Panc1 (cell line): ENCODE results near the gene LAMB4. TPM values are rescaled to one million over a fixed set of nuclear protein-coding genes. Genes with fewer than 3 reads are reported as not detected.

Experiments used
- ATAC-seq: fragments of 200-7000 bp; cut with Tn5 transposase; 2 replicates; pipeline ENCODE4 v1.9.1; 2020; ENCODE audit warnings: mild to moderate bottlenecking, moderate library complexity
- BruUV-seq: library from RNA; stranded (reverse); fragments of 400-500 nt; replicated peaks from 2 replicates; lab custom pipeline; 2021; lab: Mats Ljungman, UMichigan
- CTCF ChIA-PET: fragments of 300-600 bp; sonication (Branson Sonifier 250); formaldehyde crosslinking; loops from one replicate; lab custom pipeline; 2022; ENCODE audit warnings: antibody characterized with exemption; lab: Charles Lee
- POLR2A ChIA-PET: fragments of 300-600 bp; sonication (Branson Sonifier 250); formaldehyde crosslinking; loops from one replicate; lab custom pipeline; 2022; ENCODE audit warnings: antibody characterized with exemption; lab: Charles Lee
- DNase-seq: peaks from one replicate; pipeline ENCODE4 v3.0.0-alpha.2; 2010; ENCODE audit warnings: low read depth, low spot score
- H3K27ac ChIP-seq: 2 replicates; pipeline ENCODE4 v1.5.1; 2011; ENCODE audit warnings: mild to moderate bottlenecking, low read length, inconsistent platforms
- H3K27me3 ChIP-seq: fragments of 200-500 bp; sonication (Bioruptor generic); 2 replicates; pipeline ENCODE4 v1.6.0; 2014; ENCODE audit warnings: low read length, inconsistent platforms; ENCODE audit not compliant: control insufficient read depth, insufficient read depth
- H3K36me3 ChIP-seq: fragments of 200-500 bp; sonication (Bioruptor generic); 2 replicates; pipeline ENCODE4 v1.5.1; 2014; ENCODE audit warnings: inconsistent platforms, mild to moderate bottlenecking, low read length, moderate library complexity; ENCODE audit not compliant: control insufficient read depth, insufficient read depth
- H3K4me1 ChIP-seq: 2 replicates; pipeline ENCODE4 v1.5.1; 2011; ENCODE audit warnings: inconsistent platforms, mild to moderate bottlenecking, low read length, moderate library complexity; ENCODE audit not compliant: control insufficient read depth, insufficient read depth
- H3K4me3 ChIP-seq, 2 experiments: 2 replicates each; pipeline ENCODE4 v1.5.1; 2011 to 2012; ENCODE audit warnings: low read depth in 2 of 2, low read length in 2 of 2, mild to moderate bottlenecking in 2 of 2, inconsistent platforms in 1 of 2, moderate library complexity in 1 of 2
- H3K9me3 ChIP-seq: fragments of 200-500 bp; sonication (Bioruptor generic); 2 replicates; pipeline ENCODE4 v1.5.1; 2014; ENCODE audit warnings: low read depth, mild to moderate bottlenecking, inconsistent platforms, low read length, moderate library complexity; ENCODE audit not compliant: control insufficient read depth, insufficient read depth
- CTCF ChIP-seq: fragments of 450-650 bp; IDR thresholded peaks from 2 replicates; pipeline ENCODE4 v1.5.1; 2017; ENCODE audit warnings: mild to moderate bottlenecking
- POLR2AphosphoS5 ChIP-seq: IDR thresholded peaks from 2 replicates; pipeline ENCODE4 v1.6.1; 2012; ENCODE audit warnings: mild to moderate bottlenecking, low read depth, low read length, moderate library complexity
- SIN3A ChIP-seq: IDR thresholded peaks from 2 replicates; pipeline ENCODE4 v1.6.1; 2012; ENCODE audit warnings: low read depth, mild to moderate bottlenecking, low read length, moderate library complexity, borderline replicate concordance; ENCODE audit not compliant: insufficient read depth
- TCF7L2 ChIP-seq: IDR thresholded peaks from 2 replicates; pipeline ENCODE4 v1.6.1; 2011; ENCODE audit warnings: mild to moderate bottlenecking, low read depth, low read length, inconsistent platforms
- in situ Hi-C: cut with HindIII; loops from 2 replicates; pipeline ENCODE4 v1.10.0; 2016; ENCODE audit warnings: low sequenced_read_pairs, low pct_unique_long_range_greater_than_20kb
- intact Hi-C: fragments of 100-400 bp; cut with micrococcal nuclease; formaldehyde crosslinking; loops from one replicate; pipeline ENCODE4 v1.10.0; 2022; ENCODE audit not compliant: unreplicated experiment
- total RNA-seq: library from RNA; stranded (reverse); gene quantifications from one replicate; pipeline ENCODE4 v1.2.1, GENCODE V29; 2021; ENCODE audit not compliant: unreplicated experiment
- TF ChIP-seq, protein P1 (sequence below), 2 experiments: IDR thresholded peaks; 2 replicates each; pipeline ENCODE4 v1.6.1; 2011 to 2012; ENCODE audit warnings: low read depth in 2 of 2, control low read depth in 1 of 2, low read length in 1 of 2, mild to moderate bottlenecking in 1 of 2, moderate library complexity in 1 of 2; ENCODE audit not compliant: insufficient read depth in 1 of 2

LAMB4 gene
- total RNA-seq, 1 experiment from 2014 or later, result not detected

GRCh38 chr7:108053250-108053649 is 76.9 kb downstream of the LAMB4 start:
- in situ Hi-C loops (no loop called here), intact Hi-C loops (no loop called here)
- ChIA-PET POLR2A (no interaction called here), CTCF (no interaction called here)
- Histone ChIP-seq H3K4me1 (no peaks in the 10 kb centered on the region), H3K27me3 (no peaks in the 10 kb centered on the region), H3K27ac (no peak overlapping the region), H3K4me3 (no peak overlapping the region), H3K9me3 (no peaks in the 10 kb centered on the region), H3K36me3 (no peaks in the 10 kb centered on the region)
- no TSS peak for BruUV-seq
- TF ChIP-seq CTCF, result no peak
- TF ChIP-seq, protein P1, sequence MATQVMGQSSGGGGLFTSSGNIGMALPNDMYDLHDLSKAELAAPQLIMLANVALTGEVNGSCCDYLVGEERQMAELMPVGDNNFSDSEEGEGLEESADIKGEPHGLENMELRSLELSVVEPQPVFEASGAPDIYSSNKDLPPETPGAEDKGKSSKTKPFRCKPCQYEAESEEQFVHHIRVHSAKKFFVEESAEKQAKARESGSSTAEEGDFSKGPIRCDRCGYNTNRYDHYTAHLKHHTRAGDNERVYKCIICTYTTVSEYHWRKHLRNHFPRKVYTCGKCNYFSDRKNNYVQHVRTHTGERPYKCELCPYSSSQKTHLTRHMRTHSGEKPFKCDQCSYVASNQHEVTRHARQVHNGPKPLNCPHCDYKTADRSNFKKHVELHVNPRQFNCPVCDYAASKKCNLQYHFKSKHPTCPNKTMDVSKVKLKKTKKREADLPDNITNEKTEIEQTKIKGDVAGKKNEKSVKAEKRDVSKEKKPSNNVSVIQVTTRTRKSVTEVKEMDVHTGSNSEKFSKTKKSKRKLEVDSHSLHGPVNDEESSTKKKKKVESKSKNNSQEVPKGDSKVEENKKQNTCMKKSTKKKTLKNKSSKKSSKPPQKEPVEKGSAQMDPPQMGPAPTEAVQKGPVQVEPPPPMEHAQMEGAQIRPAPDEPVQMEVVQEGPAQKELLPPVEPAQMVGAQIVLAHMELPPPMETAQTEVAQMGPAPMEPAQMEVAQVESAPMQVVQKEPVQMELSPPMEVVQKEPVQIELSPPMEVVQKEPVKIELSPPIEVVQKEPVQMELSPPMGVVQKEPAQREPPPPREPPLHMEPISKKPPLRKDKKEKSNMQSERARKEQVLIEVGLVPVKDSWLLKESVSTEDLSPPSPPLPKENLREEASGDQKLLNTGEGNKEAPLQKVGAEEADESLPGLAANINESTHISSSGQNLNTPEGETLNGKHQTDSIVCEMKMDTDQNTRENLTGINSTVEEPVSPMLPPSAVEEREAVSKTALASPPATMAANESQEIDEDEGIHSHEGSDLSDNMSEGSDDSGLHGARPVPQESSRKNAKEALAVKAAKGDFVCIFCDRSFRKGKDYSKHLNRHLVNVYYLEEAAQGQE (IDR thresholded peaks at IDR 0.05; ENCODE audit: insufficient read depth in 1 of 2, low read depth in 2 of 2, low read length in 1 of 2), result no peak
- no peak for TF ChIP-seq SIN3A
- TF ChIP-seq POLR2AphosphoS5, result no peak
- TF ChIP-seq TCF7L2, result no peak
- DNase-seq (no peak), ATAC-seq (no peak)

GRCh38 chr7:108051454-108051853 is 78.7 kb downstream of the LAMB4 start:
- DNase-seq (no peak), ATAC-seq (no peak)
- no TSS peak for BruUV-seq
- ChIA-PET POLR2A (no interaction called here), CTCF (no interaction called here)
- intact Hi-C loops (no loop called here), in situ Hi-C loops (no loop called here)
- no peaks in the 10 kb centered on the region for H3K36me3 ChIP-seq
- no peaks in the 10 kb centered on the region for H3K9me3 ChIP-seq
- no peak overlapping the region for H3K4me3 ChIP-seq
- no peaks in the 10 kb centered on the region for H3K27me3 ChIP-seq
- H3K4me1 ChIP-seq, result no peaks in the 10 kb centered on the region
- no peak overlapping the region for H3K27ac ChIP-seq
- TF ChIP-seq POLR2AphosphoS5 (no peak), TCF7L2 (no peak), CTCF (no peak), SIN3A (no peak)
- TF ChIP-seq, protein P1 (IDR thresholded peaks at IDR 0.05; ENCODE audit: insufficient read depth in 1 of 2, low read depth in 2 of 2, low read length in 1 of 2), result no peak
